Cardiac muscle cell (in vitro differentiated cells and primary cell): ENCODE measurements around the gene CCDC107. TPM values are rescaled to one million over a fixed set of nuclear protein-coding genes. Genes with fewer than 3 reads are reported as not detected.
A peak's percentile ranks its signal among the peaks of the same experiment; 100 is the strongest.

Experiments used
- DNase-seq, 2 donors: peaks; one replicate each; pipeline versions ENCODE4 v3.0.0 to v3.0.0-alpha.2; 2010 to 2017; ENCODE audit warnings: low read depth in 1 of 2, low spot score in 1 of 2
- H3K27ac ChIP-seq: fragments of 200-600 bp; sonication (generic); 2 replicates; pipeline ENCODE4 v1.5.1; 2016
- H3K27me3 ChIP-seq: fragments of 200-600 bp; sonication (generic); 2 replicates; pipeline ENCODE4 v1.6.0; 2016; ENCODE audit warnings: control low read depth
- H3K36me3 ChIP-seq: fragments of 200-600 bp; sonication (generic); 2 replicates; pipeline ENCODE4 v1.5.1; 2016; ENCODE audit warnings: control low read depth
- H3K4me1 ChIP-seq: fragments of 200-600 bp; sonication (generic); 2 replicates; pipeline ENCODE4 v1.8.1; 2017; ENCODE audit warnings: low read depth, mild to moderate bottlenecking, mixed run types
- H3K4me3 ChIP-seq: fragments of 200-600 bp; sonication (generic); 2 replicates; pipeline ENCODE4 v1.5.1; 2016; ENCODE audit warnings: mild to moderate bottlenecking
- H3K9me3 ChIP-seq: fragments of 200-600 bp; sonication (generic); 2 replicates; pipeline ENCODE4 v1.5.1; 2017; ENCODE audit warnings: low read depth, mild to moderate bottlenecking, control low read depth
- polyA plus RNA-seq: library from polyadenylated mRNA; unstranded; fragments of >200 nt; fragmentation: Nextera tagmentation; extraction: Ambion mirVana; gene quantifications from 2 replicates; pipeline ENCODE4 v1.2.1, GENCODE V29; 2016
- total RNA-seq: library from RNA; depleted of rRNA; stranded (reverse); fragments of >200 nt; gene quantifications from 2 replicates; pipeline ENCODE4 v1.2.3, GENCODE V29; 2016
- TF ChIP-seq, protein P1 (sequence below): IDR thresholded peaks from 2 replicates; pipeline ENCODE4 v1.5.1; 2012; ENCODE audit warnings: low read depth, mild to moderate bottlenecking, low read length

The CCDC107 gene
- total and polyA plus RNA-seq, 2 experiments from 2014 or later, result 26.5 to 75.1 TPM

DNA sequence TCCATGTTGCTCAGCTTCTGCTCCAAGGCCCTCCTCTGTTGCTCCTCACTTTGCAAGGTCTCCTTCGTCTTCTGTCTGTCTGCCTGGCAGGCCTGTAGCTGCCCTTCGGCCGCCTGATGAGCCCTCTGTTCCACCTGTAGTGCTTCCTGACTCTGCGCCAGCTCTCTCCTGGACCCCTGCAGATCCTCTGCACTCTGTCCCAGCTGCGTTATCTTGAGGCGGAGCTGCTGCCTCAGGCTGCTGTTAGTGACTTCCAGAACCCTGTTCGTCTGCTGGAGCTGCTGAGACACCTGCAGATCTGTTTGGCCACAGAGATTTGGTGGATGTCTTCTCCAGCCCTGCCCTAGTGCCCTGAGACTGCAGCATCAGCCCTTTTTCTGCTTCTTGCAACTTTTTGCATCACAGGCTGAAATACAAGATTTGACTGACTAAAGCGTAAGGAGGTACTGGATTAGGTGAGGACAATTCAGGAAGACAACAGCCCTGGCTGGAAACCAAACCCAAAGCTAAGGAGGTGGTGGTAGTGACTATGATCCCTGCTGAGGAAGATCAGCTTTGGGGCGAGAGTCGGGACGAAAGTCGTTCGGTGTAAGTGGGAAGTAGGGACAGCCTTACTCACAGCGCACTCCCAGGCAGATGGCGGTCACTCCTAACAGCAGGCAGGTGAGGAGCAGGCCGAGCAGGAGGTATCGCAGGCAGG lies 42.0 kb upstream of the CCDC107 start:
- Histone ChIP-seq H3K9me3 (no peaks in the 10 kb centered on the region), H3K4me3 (no peak overlapping the region), H3K27me3 (peaks cover 42% of the 10 kb centered on the region), H3K4me1 (no peaks in the 10 kb centered on the region), H3K27ac (no peak overlapping the region), H3K36me3 (no peaks in the 10 kb centered on the region)
- TF ChIP-seq, protein P1, sequence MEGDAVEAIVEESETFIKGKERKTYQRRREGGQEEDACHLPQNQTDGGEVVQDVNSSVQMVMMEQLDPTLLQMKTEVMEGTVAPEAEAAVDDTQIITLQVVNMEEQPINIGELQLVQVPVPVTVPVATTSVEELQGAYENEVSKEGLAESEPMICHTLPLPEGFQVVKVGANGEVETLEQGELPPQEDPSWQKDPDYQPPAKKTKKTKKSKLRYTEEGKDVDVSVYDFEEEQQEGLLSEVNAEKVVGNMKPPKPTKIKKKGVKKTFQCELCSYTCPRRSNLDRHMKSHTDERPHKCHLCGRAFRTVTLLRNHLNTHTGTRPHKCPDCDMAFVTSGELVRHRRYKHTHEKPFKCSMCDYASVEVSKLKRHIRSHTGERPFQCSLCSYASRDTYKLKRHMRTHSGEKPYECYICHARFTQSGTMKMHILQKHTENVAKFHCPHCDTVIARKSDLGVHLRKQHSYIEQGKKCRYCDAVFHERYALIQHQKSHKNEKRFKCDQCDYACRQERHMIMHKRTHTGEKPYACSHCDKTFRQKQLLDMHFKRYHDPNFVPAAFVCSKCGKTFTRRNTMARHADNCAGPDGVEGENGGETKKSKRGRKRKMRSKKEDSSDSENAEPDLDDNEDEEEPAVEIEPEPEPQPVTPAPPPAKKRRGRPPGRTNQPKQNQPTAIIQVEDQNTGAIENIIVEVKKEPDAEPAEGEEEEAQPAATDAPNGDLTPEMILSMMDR, result no peak
- DNase-seq, result no peak

DNA sequence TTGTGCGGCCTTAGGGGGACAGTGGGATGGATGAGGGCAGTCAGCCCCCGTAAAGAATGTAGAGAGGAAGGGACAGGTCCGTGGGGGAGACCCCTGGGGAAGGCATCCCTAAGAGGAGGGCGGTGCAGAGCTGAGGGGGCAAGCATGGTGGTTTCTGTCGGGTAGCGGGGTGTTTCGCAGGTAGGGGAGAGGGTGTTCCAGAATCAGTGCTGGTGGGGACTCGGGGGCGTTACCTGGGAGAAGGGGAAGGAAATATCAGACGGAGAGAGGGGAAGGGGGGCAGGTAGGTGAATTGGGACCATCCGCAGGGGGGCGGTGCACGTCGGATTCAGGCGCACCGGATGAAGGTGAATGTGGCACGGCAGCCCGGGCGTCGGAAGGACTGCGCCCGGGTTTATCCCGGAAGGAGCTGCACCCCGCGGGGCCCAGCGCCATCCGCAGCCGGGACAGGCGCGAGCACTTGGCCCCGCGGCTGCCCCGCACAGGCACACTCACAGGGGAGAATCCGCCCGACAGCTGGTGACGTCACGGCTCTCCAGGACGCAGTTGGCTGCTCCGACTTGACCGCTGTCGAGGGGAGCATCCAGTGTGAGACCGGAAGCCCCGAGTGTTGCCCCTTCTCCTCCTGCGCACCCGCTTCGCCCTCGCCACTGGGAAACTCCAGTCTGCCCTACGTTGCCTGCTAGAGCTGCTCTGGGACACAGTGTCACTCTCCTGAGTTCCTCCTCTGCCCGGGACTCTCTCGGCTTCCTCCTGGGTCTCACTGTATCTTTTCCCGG lies 41.2 kb upstream of the CCDC107 start:
- no peak overlapping the region for H3K27ac ChIP-seq
- H3K27me3 ChIP-seq, result peaks cover 42% of the 10 kb centered on the region
- no peaks in the 10 kb centered on the region for H3K36me3 ChIP-seq
- H3K4me1 ChIP-seq, result no peaks in the 10 kb centered on the region
- TF ChIP-seq, protein P1, result no peak
- no peaks in the 10 kb centered on the region for H3K9me3 ChIP-seq
- DNase-seq, result peak; percentile 69 to 75
- H3K4me3 ChIP-seq, result peak overlapping the region; percentile 28

DNA sequence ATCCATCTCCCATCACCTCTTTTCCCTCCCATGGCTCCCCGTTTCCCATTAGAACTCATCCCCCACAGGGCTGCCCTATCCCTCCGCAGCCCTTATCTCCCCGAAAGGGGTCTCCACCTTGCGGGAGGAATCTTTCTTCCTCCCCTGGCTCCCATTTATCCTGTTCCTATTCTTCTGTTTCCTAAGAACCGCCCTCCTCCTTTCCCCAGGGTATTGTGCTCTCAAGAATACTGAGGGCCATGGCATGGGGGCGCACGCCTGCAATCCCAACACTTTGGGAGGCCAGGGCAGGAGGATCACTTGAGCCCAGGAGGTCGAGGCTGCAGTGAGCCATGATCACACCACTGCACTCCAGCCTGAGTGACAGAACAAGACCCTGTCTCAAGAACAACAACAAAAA lies 40.5 kb upstream of the CCDC107 start:
- Histone ChIP-seq H3K4me1 (no peaks in the 10 kb centered on the region), H3K27ac (no peak overlapping the region), H3K27me3 (peaks cover 42% of the 10 kb centered on the region), H3K36me3 (no peaks in the 10 kb centered on the region), H3K4me3 (no peak overlapping the region), H3K9me3 (no peaks in the 10 kb centered on the region)
- DNase-seq, result no peak
- TF ChIP-seq, protein P1, result no peak

DNA sequence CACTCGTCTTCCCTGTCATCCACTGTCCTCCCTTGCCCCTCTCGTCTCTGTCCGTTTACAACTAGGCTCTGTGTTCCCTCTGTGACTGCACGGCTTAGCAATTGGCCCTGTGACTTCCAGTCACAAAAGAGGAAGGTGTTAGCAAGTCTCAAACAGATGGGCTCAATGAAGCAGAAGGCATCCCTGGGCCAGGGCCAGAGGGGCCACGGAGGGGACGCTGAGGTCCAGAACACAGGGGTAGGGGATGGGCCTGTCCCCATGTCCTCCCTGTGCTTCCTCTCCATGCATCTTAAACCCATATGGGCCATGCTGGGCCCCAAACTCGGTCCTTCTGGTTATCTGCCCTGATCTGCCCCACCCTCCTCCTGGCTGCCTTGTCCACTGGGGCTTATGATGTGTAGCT lies 39.8 kb upstream of the CCDC107 start, which contains the start of gene CD72:
Gene CD72, minus strand, starts transcription at position 89 of the 403 bp plus-strand sequence. CDS start 110 bp downstream, outside the sequence.
- TF ChIP-seq, protein P1, result no peak
- Histone ChIP-seq H3K27ac (no peak within 1 kb of the TSS), H3K36me3 (no peaks in the 10 kb centered on the region), H3K9me3 (no peaks in the 10 kb centered on the region), H3K4me3 (peak within 1 kb of the TSS; percentile 28), H3K4me1 (no peaks in the 10 kb centered on the region), H3K27me3 (peaks cover 42% of the 10 kb centered on the region)
- DNase-seq, result no peak

DNA sequence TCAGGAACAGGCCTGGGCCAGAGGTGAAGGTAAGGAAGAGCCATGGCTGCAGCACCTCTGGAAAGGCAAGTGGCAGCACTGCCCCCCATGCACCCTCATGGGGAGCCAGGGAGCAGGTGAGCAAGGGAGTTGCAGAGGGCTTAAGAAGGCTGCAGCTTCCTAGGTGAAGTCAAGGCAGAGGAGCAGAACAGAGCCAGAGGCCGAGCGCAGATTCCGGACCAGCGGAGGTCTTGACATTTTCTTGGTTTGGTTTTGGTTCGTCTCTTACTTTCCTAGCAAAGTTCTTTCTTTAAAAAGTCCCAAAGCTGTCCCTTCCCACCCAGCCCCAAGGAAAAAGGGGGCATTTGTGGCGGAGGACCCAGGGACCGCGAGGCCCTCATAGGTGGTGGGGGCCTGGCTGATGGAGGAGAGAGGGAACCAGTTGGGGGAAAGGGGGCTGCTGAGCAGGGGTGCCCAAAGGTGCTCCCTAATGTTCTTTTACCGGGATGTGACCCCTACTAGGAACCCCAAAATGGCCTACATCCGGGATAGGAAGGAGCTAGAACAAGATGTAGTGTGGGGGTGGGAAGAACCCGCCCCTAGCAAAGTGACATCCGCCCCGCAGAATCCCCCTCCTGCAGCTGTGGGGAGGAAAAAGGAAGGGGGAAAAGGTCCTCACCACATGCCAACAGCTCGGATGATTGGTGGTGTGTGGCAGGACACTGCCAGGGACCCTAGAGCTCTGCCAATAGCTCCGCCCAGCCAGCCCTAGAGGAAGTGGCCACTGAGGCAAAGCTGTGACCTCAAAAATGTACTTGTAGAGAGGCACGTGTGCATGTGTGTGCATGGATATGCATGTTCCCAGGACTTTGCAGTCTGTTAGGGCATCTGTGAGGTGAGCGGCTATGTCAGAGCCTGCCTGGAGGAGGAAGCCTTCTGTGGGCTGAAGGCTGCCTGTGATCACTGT lies 39.0 kb upstream of the CCDC107 start:
- no peaks in the 10 kb centered on the region for H3K36me3 ChIP-seq
- H3K4me1 ChIP-seq, result no peaks in the 10 kb centered on the region
- no peaks in the 10 kb centered on the region for H3K9me3 ChIP-seq
- H3K27ac ChIP-seq, result no peak overlapping the region
- no peak for DNase-seq
- peaks cover 42% of the 10 kb centered on the region for H3K27me3 ChIP-seq
- H3K4me3 ChIP-seq, result no peak overlapping the region
- TF ChIP-seq, protein P1, result no peak
